Caki2 (cell line): ENCODE measurements around the gene PRUNE2. TPM values are rescaled to one million over a fixed set of nuclear protein-coding genes. Genes with fewer than 3 reads are reported as not detected.

Experiments used
- DNase-seq: peaks from one replicate; pipeline ENCODE4 v3.0.0-alpha.2; 2015; ENCODE audit warnings: low read depth
- in situ Hi-C: cut with HindIII; loops from 2 replicates; pipeline ENCODE4 v1.10.0; 2016; ENCODE audit warnings: low sequenced_read_pairs, low pct_unique_long_range_greater_than_20kb, mixed read lengths
- total RNA-seq: library from RNA; depleted of rRNA; stranded (reverse); fragments of >200 nt; shearing (Covaris generic); gene quantifications from 2 replicates; pipeline ENCODE4 v1.2.3, GENCODE V29; 2014; ENCODE audit warnings: low replicate concordance

Gene PRUNE2
- total RNA-seq, 1 experiment from 2014 or later = 6.6 TPM

- in situ Hi-C loops = no loop called here
- DNase-seq = no peak
Observed at GRCh38 chr9:76820431-76820830, 85.5 kb downstream of the PRUNE2 start.

DNA sequence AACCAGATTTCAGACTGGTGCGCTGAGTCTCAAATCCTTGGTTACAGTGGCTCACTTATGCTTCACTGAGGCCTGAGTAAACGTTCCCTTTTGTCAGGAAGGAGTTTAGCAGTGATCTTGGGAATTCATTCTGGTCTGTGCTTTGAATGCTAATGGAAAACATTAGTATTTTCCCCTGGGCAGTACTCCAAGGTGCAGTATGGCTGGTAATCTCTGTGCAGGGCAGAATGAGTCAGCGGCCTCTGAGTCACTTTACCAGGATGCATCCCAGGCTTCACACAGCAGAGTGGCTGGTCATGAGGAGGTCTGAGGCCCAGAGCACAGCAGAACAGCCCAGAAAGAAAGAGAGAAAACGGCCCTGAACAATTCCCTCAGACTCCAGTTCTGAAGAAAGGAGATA, 87.6 kb downstream of the PRUNE2 start:
- in situ Hi-C loops = no loop called here
- DNase-seq = peak; percentile 84

- peak; percentile 67 for DNase-seq
- in situ Hi-C loops = no loop called here
Observed at GRCh38 chr9:76817489-76817888, 88.4 kb downstream of the PRUNE2 start.

DNA sequence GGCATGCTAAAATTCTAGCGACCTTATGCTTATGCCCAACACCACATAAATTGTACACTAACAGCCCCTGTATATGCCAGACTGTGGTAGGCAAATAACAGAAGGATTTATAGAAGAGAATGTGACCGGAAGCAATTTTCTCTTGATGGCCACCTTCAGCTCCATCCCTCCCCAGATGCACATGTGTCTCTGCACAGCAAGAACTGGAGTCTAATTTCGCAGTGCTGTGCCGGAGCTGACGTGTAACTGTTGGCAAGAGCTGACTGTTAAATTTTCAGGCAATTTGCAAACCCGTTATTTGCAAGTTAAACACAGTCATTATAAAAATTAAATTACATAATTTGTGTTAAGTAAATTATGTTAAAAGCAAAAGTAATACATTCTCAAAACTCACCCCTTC, 93.3 kb downstream of the PRUNE2 start:
- no peak for DNase-seq
- in situ Hi-C loops = no loop called here

- peak; percentile 34 for DNase-seq
- in situ Hi-C loops = no loop called here
Observed at GRCh38 chr9:76810377-76810957, 95.4 kb downstream of the PRUNE2 start.

DNA sequence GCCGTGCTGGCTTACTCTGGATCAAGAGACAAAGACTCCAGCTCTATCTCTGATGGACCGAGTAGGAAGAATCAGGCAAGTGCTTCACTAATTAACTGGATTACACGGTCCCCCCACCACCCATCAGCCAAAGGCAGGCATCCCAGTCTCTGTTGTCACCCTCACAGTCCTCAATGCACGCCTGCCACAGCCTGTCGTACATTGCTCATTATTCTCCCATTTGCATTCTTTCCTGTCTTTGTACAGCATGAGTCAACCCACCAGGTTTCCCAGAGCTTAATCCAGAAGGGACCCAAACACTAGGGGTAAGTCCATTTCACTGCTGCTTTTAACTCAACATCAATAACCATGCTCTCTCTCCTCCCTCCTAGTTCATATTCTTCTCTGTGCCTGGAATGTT, 97.3 kb downstream of the PRUNE2 start:
- DNase-seq = no peak
- in situ Hi-C loops = no loop called here

DNA sequence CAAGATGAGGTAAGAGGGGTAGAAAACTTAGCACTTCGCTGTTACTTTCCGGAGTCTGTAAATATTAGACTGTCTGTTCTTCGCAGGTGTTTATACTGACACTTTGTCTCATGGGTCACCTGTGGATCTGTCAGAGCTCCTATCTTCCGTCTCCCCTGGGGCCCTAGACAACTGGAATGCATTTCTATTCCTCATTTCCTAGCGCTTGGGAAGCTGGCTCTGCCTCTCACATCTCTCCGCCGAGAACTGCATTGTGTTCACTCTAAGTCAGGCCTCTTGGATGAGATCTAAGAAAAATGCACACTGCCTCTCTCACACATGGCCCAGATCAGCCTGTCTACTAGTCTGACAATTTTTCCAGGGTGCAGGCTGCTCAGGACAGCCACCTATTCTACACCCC, 102.2 kb downstream of the PRUNE2 start:
- DNase-seq = no peak
- in situ Hi-C loops = no loop called here

DNA sequence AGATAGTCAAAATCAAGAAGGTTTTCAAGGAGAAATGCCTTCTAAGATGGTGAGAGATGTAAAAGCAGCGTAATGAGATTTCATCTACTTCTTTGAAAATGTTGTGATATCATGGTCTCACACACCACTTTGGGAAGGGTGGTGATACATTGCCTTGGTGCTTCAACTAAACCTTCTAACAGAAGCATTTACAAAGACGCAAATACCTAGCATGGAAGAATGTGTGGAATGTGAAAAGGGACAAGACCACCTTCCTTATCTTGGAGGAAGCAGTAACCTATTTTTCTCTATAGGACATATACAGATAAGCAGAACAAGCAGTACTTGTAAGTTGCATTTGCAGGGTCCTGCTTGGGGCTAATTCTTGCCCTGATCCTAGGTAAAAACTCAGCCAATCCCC, 102.8 kb downstream of the PRUNE2 start:
- in situ Hi-C loops = no loop called here
- no peak for DNase-seq

GRCh38 chr9:76800901-76801300, 105.0 kb downstream of the PRUNE2 start:
- no peak for DNase-seq
- in situ Hi-C loops = no loop called here

DNA sequence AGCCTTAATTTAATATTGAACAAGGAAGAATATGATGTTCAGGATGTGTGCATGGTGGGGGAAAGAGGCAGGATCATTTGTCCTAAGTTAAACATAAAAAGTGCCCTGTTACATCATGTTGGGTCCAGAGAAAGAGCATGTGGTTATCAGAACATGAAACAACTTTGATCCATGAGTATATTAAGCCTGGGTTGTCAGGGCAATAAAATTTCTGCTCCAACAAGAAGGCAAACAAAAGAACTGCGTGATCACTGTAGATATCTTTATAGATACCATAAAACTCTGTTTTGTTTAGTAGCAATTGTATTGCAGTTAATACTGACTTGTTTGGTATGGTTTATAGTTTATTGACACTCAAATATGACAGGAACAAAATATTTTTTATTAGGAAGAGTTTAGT, 106.4 kb downstream of the PRUNE2 start:
- DNase-seq = no peak
- in situ Hi-C loops = no loop called here

- DNase-seq = no peak
- in situ Hi-C loops = no loop called here
Observed at GRCh38 chr9:76798527-76798926, 107.4 kb downstream of the PRUNE2 start.

- in situ Hi-C loops = no loop called here
Observed at GRCh38 chr9:76796296-76796695, 109.6 kb downstream of the PRUNE2 start.

GRCh38 chr9:76793784-76794431, 112.0 kb downstream of the PRUNE2 start:
- in situ Hi-C loops = no loop called here

More at GRCh38 chr9:76796296-76796695, 109.6 kb downstream of the PRUNE2 start:
- DNase-seq = no peak

GRCh38 chr9:76789840-76790239, 116.1 kb downstream of the PRUNE2 start:
- in situ Hi-C loops = no loop called here
- DNase-seq = no peak

More at GRCh38 chr9:76793784-76794431, 112.0 kb downstream of the PRUNE2 start:
- no peak for DNase-seq

DNA sequence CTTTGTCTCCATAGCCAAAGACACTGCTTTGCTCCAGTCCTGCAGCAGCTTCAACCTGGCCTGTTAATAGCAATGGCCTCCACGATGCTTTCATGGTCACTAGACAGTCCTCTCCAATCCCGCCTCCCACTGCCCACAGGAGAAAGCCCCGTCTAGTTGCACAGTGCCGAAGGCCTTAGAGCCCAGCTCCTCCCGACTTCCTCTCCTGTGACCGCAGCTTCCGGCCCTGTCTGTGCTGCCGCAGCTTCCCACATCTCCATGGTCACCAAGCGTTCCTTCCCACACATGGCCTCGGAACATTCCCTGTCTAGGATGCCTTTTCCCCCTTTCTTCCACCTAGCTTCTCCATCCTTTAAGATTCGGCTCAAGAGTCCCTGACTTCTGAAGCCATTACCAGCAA, 118.2 kb downstream of the PRUNE2 start:
- in situ Hi-C loops = no loop called here
- DNase-seq = no peak

GRCh38 chr9:76785501-76785900, 120.4 kb downstream of the PRUNE2 start:
- no peak for DNase-seq
- in situ Hi-C loops = no loop called here

GRCh38 chr9:76784881-76785280, 121.0 kb downstream of the PRUNE2 start:
- in situ Hi-C loops = no loop called here
- no peak for DNase-seq

- peak; percentile 37 for DNase-seq
- in situ Hi-C loops = no loop called here
Observed at GRCh38 chr9:76772686-76773445, 133.0 kb downstream of the PRUNE2 start.

DNA sequence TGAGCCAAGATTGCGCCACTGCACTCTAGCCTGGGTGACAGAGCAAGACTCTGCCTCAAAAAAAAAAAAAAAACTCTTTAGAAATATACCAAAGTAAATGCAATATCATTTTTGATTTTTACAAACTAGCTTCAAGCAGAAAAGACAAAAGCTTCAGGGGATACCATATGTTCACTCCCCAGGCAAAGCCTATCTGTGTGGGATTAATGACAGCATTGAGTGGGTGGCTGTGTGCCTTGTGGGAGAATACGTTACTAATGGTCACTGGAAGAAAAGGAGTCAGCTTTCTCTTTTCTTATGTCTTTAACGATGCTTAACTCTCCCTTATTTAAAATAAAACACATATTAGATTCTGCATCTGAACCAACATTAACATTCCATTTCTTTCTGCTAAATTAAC, 139.8 kb downstream of the PRUNE2 start:
- in situ Hi-C loops = no loop called here
- no peak for DNase-seq
